ENCODE data around the gene IMPA2. TPM values are rescaled to one million over a fixed set of nuclear protein-coding genes. Genes with fewer than 3 reads are reported as not detected.

The IMPA2 gene
- total and polyA plus RNA-seq, 2 of the 8 experiments (the other 6 are each of a cell fraction or from before 2014, with no cell fraction given): 102 to 140 TPM

DNA sequence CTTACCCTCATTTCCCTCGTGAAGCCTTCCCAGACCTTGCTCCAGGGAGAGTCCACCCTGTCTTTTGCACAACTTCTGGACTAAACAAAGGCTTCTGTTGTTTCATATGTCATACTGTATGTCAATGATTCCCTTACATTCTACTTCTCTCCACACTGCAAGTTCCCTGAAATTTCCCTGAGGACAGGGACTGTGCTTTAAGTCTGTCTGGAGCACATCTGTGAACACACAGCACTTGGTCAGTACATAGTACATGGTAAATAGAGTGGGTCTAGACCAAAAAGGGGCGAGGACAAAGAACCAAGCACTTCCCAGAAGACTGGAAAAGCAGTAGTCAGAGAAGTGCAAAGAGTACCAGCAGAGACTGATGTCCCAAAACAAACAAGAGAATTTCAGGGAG, 23.7 kb upstream of the IMPA2 start:
- no peak overlapping the region for H4K91ac ChIP-seq (replicated peaks; ENCODE audit: insufficient read length, low read length)
- no peaks in the 10 kb centered on the region for H3K79me1 ChIP-seq (ENCODE audit: low read depth, low read length)
- POLR2A ChIA-PET (ENCODE audit: partially characterized antibody): interaction anchor here (4.7 kb wide), 1 partner anchor 24 kb away, joined by 27 read pairs; the partner anchor contains the start of gene IMPA2
- 88% methylated on average over 2 of the region's 2 CpGs; no CpG with 5 or more reads in 1 of the 2 experiments for WGBS, 2 experiments (ENCODE audit: extremely low coverage in 1 of 2, insufficient coverage in 1 of 2, insufficient read length in 1 of 2, insufficient replicate concordance in 2 of 2, low coverage in 1 of 2, low lambda C conversion rate in 2 of 2, missing lambda C conversion rate in 1 of 2)
- no peak overlapping the region for H3K4me2 ChIP-seq (ENCODE audit: insufficient read depth in 1 of 2, low read depth in 2 of 2, low read length in 2 of 2)
- no peak overlapping the region for H3K14ac ChIP-seq (ENCODE audit: insufficient read length)
- no peaks in the 10 kb centered on the region for H3K27me3 ChIP-seq (replicated peaks in 1 of 4; ENCODE audit: control insufficient read depth in 3 of 4, extremely low read depth in 1 of 4, insufficient read depth in 3 of 4, low read length in 3 of 4)
- no peak overlapping the region for H3K9ac ChIP-seq (replicated peaks in 1 of 4; ENCODE audit: extremely low read depth in 1 of 4, low read depth in 3 of 4, low read length in 3 of 4)
- no peak overlapping the region for H4K8ac ChIP-seq (ENCODE audit: extremely low read depth, insufficient read depth, low read length)
- H3K23me2 ChIP-seq (ENCODE audit: low read depth, low read length): no peaks in the 10 kb centered on the region
- no peak overlapping the region for H2BK15ac ChIP-seq (ENCODE audit: low read length)
- H2BK20ac ChIP-seq (ENCODE audit: low read length): peak overlapping the region; percentile 86; the same call in 1 of the 2 replicates
- FAIRE-seq (no peak), DNase-seq (ENCODE audit: low read depth in 1 of 2, low spot score in 2 of 2) (no peak)
- no peak overlapping the region for H2BK5ac ChIP-seq (ENCODE audit: low read depth, low read length)
- no peaks in the 10 kb centered on the region for H3K36me3 ChIP-seq (ENCODE audit: control insufficient read depth in 2 of 4, insufficient read depth in 4 of 4, low read length in 3 of 4)
- no peak overlapping the region for H2AFZ ChIP-seq (ENCODE audit: low read length)
- no peak overlapping the region for H3K27ac ChIP-seq (ENCODE audit: low read depth, low read length)
- peak overlapping the region; percentile 75; the same call in 1 of the 2 replicates for H2BK12ac ChIP-seq (ENCODE audit: low read depth, low read length)
- no peak overlapping the region for H3K4ac ChIP-seq (replicated peaks; ENCODE audit: insufficient read length, low read depth, low read length)
- CTCF ChIA-PET (ENCODE audit: partially characterized antibody): interaction anchor here (0.6 to 22.3 kb wide), 3 partner anchors 25 to 46 kb away, joined by 4 to 471 read pairs (median 4); no protein-coding TSS in a partner anchor
- no peak overlapping the region for H3K18ac ChIP-seq (ENCODE audit: extremely low read depth, low read length)
- no peak overlapping the region for H3K56ac ChIP-seq (replicated peaks; ENCODE audit: insufficient read length, low read depth, low read length)
- H3K79me2 ChIP-seq (ENCODE audit: control insufficient read depth in 1 of 2, insufficient read depth in 2 of 2, low read length in 2 of 2): no peaks in the 10 kb centered on the region
- peaks cover 0 to 5% (median 3%) of the 10 kb centered on the region in 4 experiments; a peak in 4 of 7 replicates for H3K4me1 ChIP-seq (replicated peaks in 1 of 4; ENCODE audit: control insufficient read depth in 3 of 4, insufficient read depth in 4 of 4, low read length in 3 of 4)
- H3K23ac ChIP-seq (ENCODE audit: insufficient read length): no peak overlapping the region
- no peaks in the 10 kb centered on the region for H4K20me1 ChIP-seq (replicated peaks in 1 of 2; ENCODE audit: control insufficient read depth in 1 of 2, insufficient read depth in 2 of 2, low read length in 2 of 2)
- H4K5ac ChIP-seq (ENCODE audit: insufficient read length, low read depth, low read length): no peak overlapping the region
- peak overlapping the region; percentile 82; the same call in 1 of the 2 replicates for H2AK5ac ChIP-seq (ENCODE audit: low read depth, low read length)
- no peak overlapping the region for H3K4me3 ChIP-seq (ENCODE audit: extremely low read depth in 1 of 4, insufficient read depth in 2 of 4, low read depth in 3 of 4, low read length in 4 of 4)
- H2BK120ac ChIP-seq (replicated peaks; ENCODE audit: low read depth, low read length): no peak overlapping the region
- peaks cover 0 to 7% of the 10 kb centered on the region in 2 experiments; a peak in 1 of 4 replicates for H3K9me3 ChIP-seq (ENCODE audit: insufficient read depth in 2 of 2, low read depth in 1 of 2, low read length in 1 of 2)
- no peak for TF ChIP-seq RFX5 (IDR thresholded peaks at IDR 0.05; ENCODE audit: borderline replicate concordance, low read depth, low read length)
- TF ChIP-seq KDM5A (IDR thresholded peaks at IDR 0.05; ENCODE audit: low read length): no peak
- no peak for TF ChIP-seq CREB1 (IDR thresholded peaks at IDR 0.05)
- TF ChIP-seq ASH2L (IDR thresholded peaks at IDR 0.05; ENCODE audit: low read length): no peak
- TF ChIP-seq PHF8 (conservative IDR thresholded peaks at IDR 0.05; ENCODE audit: low read depth, low read length): no peak
- TF ChIP-seq, protein P1, sequence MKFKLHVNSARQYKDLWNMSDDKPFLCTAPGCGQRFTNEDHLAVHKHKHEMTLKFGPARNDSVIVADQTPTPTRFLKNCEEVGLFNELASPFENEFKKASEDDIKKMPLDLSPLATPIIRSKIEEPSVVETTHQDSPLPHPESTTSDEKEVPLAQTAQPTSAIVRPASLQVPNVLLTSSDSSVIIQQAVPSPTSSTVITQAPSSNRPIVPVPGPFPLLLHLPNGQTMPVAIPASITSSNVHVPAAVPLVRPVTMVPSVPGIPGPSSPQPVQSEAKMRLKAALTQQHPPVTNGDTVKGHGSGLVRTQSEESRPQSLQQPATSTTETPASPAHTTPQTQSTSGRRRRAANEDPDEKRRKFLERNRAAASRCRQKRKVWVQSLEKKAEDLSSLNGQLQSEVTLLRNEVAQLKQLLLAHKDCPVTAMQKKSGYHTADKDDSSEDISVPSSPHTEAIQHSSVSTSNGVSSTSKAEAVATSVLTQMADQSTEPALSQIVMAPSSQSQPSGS (IDR thresholded peaks at IDR 0.05; ENCODE audit: low read length): no peak
- no peak for TF ChIP-seq HDAC2 (IDR thresholded peaks at IDR 0.05; ENCODE audit: borderline replicate concordance in 1 of 2, low read depth in 2 of 2, low read length in 2 of 2)
- no peak for TF ChIP-seq KDM1A (IDR thresholded peaks at IDR 0.05; ENCODE audit: borderline replicate concordance, low read length)
- TF ChIP-seq RNF2 (IDR thresholded peaks at IDR 0.05; ENCODE audit: borderline replicate concordance, low read depth, low read length, missing control alignments, poor library complexity, severe bottlenecking): no peak
- no peak for TF ChIP-seq TCF12 (IDR thresholded peaks at IDR 0.05; ENCODE audit: low read depth, low read length)

Data from H1 (cell line).